Caco-2 (cell line): ENCODE measurements around the gene PIMREG. TPM values are rescaled to one million over a fixed set of nuclear protein-coding genes. Genes with fewer than 3 reads are reported as not detected.
A peak's percentile ranks its signal among the peaks of the same experiment; 100 is the strongest.

Source experiments
- BruUV-seq: library from RNA; stranded (reverse); fragments of 400-500 nt; replicated peaks from 2 replicates; lab custom pipeline; 2021; lab: Mats Ljungman, UMichigan
- CTCF ChIA-PET: fragments of 300-600 bp; sonication (Branson Sonifier 250); formaldehyde crosslinking; loops from one replicate; lab custom pipeline; 2022; ENCODE audit warnings: antibody characterized with exemption; lab: Charles Lee
- POLR2A ChIA-PET: fragments of 300-600 bp; sonication (Branson Sonifier 250); formaldehyde crosslinking; loops from one replicate; lab custom pipeline; 2022; ENCODE audit warnings: antibody characterized with exemption; lab: Charles Lee
- DNase-seq, 2 experiments: peaks; one replicate each; pipeline versions ENCODE4 v3.0.0 to v3.0.0-alpha.2; 2020 to 2022
- H3K27me3 ChIP-seq: replicated peaks from 2 replicates; pipeline ENCODE4 v1.6.0; 2011; ENCODE audit warnings: low read length; ENCODE audit not compliant: control insufficient read depth, insufficient read depth
- H3K36me3 ChIP-seq: 2 replicates; pipeline ENCODE4 v1.5.1; 2011; ENCODE audit warnings: low read length; ENCODE audit not compliant: control insufficient read depth, insufficient read depth
- H3K4me1 ChIP-seq: fragments of 250-450 bp; sonication (Bioruptor Pico); 2 replicates; pipeline ENCODE4 v1.5.1; 2020; ENCODE audit warnings: mild to moderate bottlenecking
- H3K4me3 ChIP-seq: 2 replicates; pipeline ENCODE4 v1.5.1; 2011; ENCODE audit warnings: low read depth, mild to moderate bottlenecking, control low read depth, low read length
- H3K9me3 ChIP-seq: fragments of 250-450 bp; sonication (Bioruptor Pico); 2 replicates; pipeline ENCODE4 v1.5.1; 2020; ENCODE audit warnings: mild to moderate bottlenecking, moderate library complexity
- H3K27ac Mint-ChIP-seq: one replicate; pipeline ENCODE4 v1.8.0; 2022; ENCODE audit warnings: mixed read lengths; ENCODE audit not compliant: unreplicated experiment
- H3K27me3 Mint-ChIP-seq: one replicate; pipeline ENCODE4 v1.8.0; 2022; ENCODE audit warnings: mixed read lengths; ENCODE audit not compliant: insufficient read depth, unreplicated experiment
- H3K36me3 Mint-ChIP-seq: one replicate; pipeline ENCODE4 v1.8.0; 2022; ENCODE audit warnings: mild to moderate bottlenecking, mixed read lengths; ENCODE audit not compliant: insufficient read depth, unreplicated experiment
- H3K4me1 Mint-ChIP-seq: one replicate; pipeline ENCODE4 v1.8.0; 2022; ENCODE audit warnings: low read depth, mixed read lengths; ENCODE audit not compliant: unreplicated experiment
- H3K4me3 Mint-ChIP-seq: one replicate; pipeline ENCODE4 v1.8.0; 2022; ENCODE audit warnings: mild to moderate bottlenecking, moderate library complexity, mixed read lengths; ENCODE audit not compliant: unreplicated experiment
- H3K9me3 Mint-ChIP-seq: one replicate; pipeline ENCODE4 v1.8.0; 2022; ENCODE audit warnings: mixed read lengths; ENCODE audit not compliant: unreplicated experiment
- intact Hi-C: fragments of 100-400 bp; cut with micrococcal nuclease; formaldehyde crosslinking; loops from one replicate; pipeline ENCODE4 v1.10.0; 2022; ENCODE audit not compliant: unreplicated experiment
- total RNA-seq: library from RNA; stranded (reverse); gene quantifications from 2 replicates; pipeline ENCODE4 v1.2.3, GENCODE V29; 2022
- TF ChIP-seq, protein P1 (sequence below), 2 experiments: fragments of 200-600 bp in 1 of 2; IDR thresholded peaks; 1 replicate in 1 of 2; 2 replicates in 1 of 2; pipeline versions ENCODE4 v1.5.1 to v1.8.0; 2011 to 2022; ENCODE audit warnings: antibody characterized with exemption in 1 of 2, control low read depth in 1 of 2, inconsistent platforms in 1 of 2, low read depth in 1 of 2, low read length in 1 of 2, mild to moderate bottlenecking in 1 of 2, moderate library complexity in 1 of 2; ENCODE audit not compliant: insufficient read depth in 1 of 2, severe bottlenecking in 1 of 2, unreplicated experiment in 1 of 2

The PIMREG gene
- total RNA-seq, 1 experiment from 2014 or later, result 15.8 TPM

DNA sequence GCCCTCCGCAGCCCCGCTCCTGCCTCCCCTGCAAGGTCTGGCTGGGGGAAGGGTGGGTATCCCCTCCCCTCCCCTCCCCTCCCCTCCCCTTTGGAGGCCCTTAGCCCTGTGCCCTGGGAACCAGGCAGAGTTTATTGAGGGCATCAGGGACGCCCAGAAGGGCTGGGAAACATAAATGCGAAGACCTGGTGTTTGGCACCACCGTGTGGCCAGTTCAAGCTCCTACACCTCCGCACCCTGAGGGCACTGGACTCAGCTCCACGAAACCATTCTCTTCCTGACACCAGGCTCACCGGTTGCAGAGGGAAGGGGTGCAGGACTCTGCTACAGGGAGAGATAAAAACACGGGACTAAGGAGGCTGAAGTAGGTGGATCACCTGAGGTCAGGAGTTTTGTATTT lies 8.3 kb upstream of the PIMREG start:
- Histone ChIP-seq H3K4me3 (no peak overlapping the region), H3K27me3 (no peaks in the 10 kb centered on the region), H3K4me1 (no peaks in the 10 kb centered on the region), H3K9me3 (no peaks in the 10 kb centered on the region), H3K36me3 (no peaks in the 10 kb centered on the region)
- ChIA-PET CTCF (interaction anchor here (0.5 to 1.0 kb wide), 9 partner anchors 8 to 1022 kb away, joined by 3 to 7 read pairs (median 3); partner anchors contain the start of gene PIMREG), POLR2A (no interaction called here)
- H3K27me3 Mint-ChIP-seq, result peaks cover 5% of the 10 kb centered on the region
- H3K36me3 Mint-ChIP-seq, result no peaks in the 10 kb centered on the region
- peak; percentile 47 to 53 for DNase-seq
- intact Hi-C loops, result no loop called here
- H3K9me3 Mint-ChIP-seq, result no peaks in the 10 kb centered on the region
- TF ChIP-seq, protein P1, sequence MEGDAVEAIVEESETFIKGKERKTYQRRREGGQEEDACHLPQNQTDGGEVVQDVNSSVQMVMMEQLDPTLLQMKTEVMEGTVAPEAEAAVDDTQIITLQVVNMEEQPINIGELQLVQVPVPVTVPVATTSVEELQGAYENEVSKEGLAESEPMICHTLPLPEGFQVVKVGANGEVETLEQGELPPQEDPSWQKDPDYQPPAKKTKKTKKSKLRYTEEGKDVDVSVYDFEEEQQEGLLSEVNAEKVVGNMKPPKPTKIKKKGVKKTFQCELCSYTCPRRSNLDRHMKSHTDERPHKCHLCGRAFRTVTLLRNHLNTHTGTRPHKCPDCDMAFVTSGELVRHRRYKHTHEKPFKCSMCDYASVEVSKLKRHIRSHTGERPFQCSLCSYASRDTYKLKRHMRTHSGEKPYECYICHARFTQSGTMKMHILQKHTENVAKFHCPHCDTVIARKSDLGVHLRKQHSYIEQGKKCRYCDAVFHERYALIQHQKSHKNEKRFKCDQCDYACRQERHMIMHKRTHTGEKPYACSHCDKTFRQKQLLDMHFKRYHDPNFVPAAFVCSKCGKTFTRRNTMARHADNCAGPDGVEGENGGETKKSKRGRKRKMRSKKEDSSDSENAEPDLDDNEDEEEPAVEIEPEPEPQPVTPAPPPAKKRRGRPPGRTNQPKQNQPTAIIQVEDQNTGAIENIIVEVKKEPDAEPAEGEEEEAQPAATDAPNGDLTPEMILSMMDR (IDR thresholded peaks at IDR 0.05; ENCODE audit: insufficient read depth in 1 of 2, low read depth in 1 of 2, low read length in 1 of 2, severe bottlenecking in 1 of 2, unreplicated experiment in 1 of 2), result peak; percentile 54 to 58
- H3K27ac Mint-ChIP-seq, result no peak overlapping the region
- BruUV-seq, result no TSS peak
- H3K4me3 Mint-ChIP-seq, result no peak overlapping the region
- H3K4me1 Mint-ChIP-seq, result no peaks in the 10 kb centered on the region

DNA sequence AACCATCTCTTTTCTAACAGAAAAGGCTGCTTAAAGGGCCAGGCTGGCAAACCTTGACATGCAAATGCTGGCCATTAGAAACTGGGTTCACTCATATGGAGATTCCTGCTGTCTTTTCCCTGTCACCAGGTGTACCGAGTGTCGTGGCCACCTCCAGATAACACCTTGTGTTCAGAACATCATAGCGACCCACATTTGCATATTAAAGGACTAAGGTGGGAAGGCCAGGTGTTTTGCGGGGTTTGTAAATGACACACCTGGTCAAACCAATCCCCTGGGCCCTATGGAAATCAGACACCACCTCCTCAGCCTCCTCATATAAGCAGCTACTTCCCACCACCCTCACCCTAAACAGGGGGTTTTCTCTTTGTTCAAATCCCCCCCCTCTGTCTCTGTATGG lies 6.8 kb upstream of the PIMREG start:
- Mint-ChIP-seq H3K4me3 (no peak overlapping the region), H3K27ac (no peak overlapping the region), H3K4me1 (no peaks in the 10 kb centered on the region), H3K9me3 (no peaks in the 10 kb centered on the region), H3K36me3 (no peaks in the 10 kb centered on the region), H3K27me3 (peaks cover 5% of the 10 kb centered on the region)
- intact Hi-C loops, result no loop called here
- no peaks in the 10 kb centered on the region for H3K36me3 ChIP-seq
- no peaks in the 10 kb centered on the region for H3K4me1 ChIP-seq
- POLR2A ChIA-PET, result no interaction called here
- no TSS peak for BruUV-seq
- CTCF ChIA-PET, result no interaction called here
- H3K4me3 ChIP-seq, result no peak overlapping the region
- H3K27me3 ChIP-seq, result no peaks in the 10 kb centered on the region
- H3K9me3 ChIP-seq, result no peaks in the 10 kb centered on the region
- DNase-seq, result no peak
- TF ChIP-seq, protein P1 (IDR thresholded peaks at IDR 0.05; ENCODE audit: insufficient read depth in 1 of 2, low read depth in 1 of 2, low read length in 1 of 2, severe bottlenecking in 1 of 2, unreplicated experiment in 1 of 2), result no peak

DNA sequence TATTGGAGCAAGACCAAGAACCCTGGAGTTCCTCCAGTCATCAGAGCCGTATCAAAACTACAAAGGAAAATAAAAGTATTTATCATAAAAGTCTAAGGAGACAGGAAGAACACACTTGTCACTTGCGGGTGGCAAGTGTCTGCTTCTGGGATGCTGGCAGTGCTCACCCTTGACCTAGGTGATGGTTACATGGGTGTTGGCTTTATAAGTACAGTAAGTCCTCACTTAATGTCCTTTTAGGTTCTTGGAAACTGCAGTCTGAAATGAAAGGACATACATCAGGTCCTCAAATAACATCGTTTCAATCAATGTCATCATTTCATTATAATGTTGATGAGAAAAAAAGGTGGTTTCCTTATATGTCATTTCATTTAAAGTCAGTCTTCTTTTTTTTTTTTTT lies 6.3 kb upstream of the PIMREG start:
- TF ChIP-seq, protein P1 (IDR thresholded peaks at IDR 0.05; ENCODE audit: insufficient read depth in 1 of 2, low read depth in 1 of 2, low read length in 1 of 2, severe bottlenecking in 1 of 2, unreplicated experiment in 1 of 2), result no peak
- CTCF ChIA-PET, result interaction anchor here (0.6 kb wide), 1 partner anchor 691 kb away, joined by 6 read pairs; no protein-coding TSS in a partner anchor

More for the DNA sequence above, 6.3 kb upstream of the PIMREG start:
- H3K36me3 ChIP-seq, result no peaks in the 10 kb centered on the region
- BruUV-seq, result no TSS peak
- intact Hi-C loops, result no loop called here
- no peak overlapping the region for H3K4me3 ChIP-seq
- H3K9me3 ChIP-seq, result no peaks in the 10 kb centered on the region
- Mint-ChIP-seq H3K27me3 (peaks cover 5% of the 10 kb centered on the region), H3K36me3 (no peaks in the 10 kb centered on the region), H3K4me1 (no peaks in the 10 kb centered on the region), H3K27ac (no peak overlapping the region), H3K9me3 (no peaks in the 10 kb centered on the region), H3K4me3 (no peak overlapping the region)
- no peak for DNase-seq
- POLR2A ChIA-PET, result interaction anchor here (0.6 kb wide), 2 partner anchors 14 to 93 kb away, joined by 6 to 7 read pairs; no protein-coding TSS in a partner anchor
- no peaks in the 10 kb centered on the region for H3K27me3 ChIP-seq
- H3K4me1 ChIP-seq, result no peaks in the 10 kb centered on the region
